DND-41 (cell line): ENCODE data around the gene COX15.

Experiments
- ATAC-seq: fragments of 200-7000 bp; cut with Tn5 transposase; 3 replicates; pipeline ENCODE4 v1.9.1; 2021; ENCODE audit warnings: low read depth; ENCODE audit not compliant: insufficient read depth
- DNase-seq: peaks from one replicate; pipeline ENCODE4 v3.0.0-alpha.2; 2020
- H2AFZ ChIP-seq: 2 replicates; pipeline ENCODE4 v1.6.0; 2012; ENCODE audit warnings: low read depth, low read length
- H3K27ac ChIP-seq: 2 replicates; pipeline ENCODE4 v1.5.1; 2012; ENCODE audit warnings: low read length, inconsistent platforms
- H3K27me3 ChIP-seq: fragments of 200-600 bp; sonication (generic); 2 replicates; pipeline ENCODE4 v1.6.0; 2012; ENCODE audit warnings: low read length, mild to moderate bottlenecking, inconsistent platforms; ENCODE audit not compliant: insufficient read depth, poor library complexity
- H3K36me3 ChIP-seq: 2 replicates; pipeline ENCODE4 v1.5.1; 2012; ENCODE audit warnings: low read length, inconsistent platforms; ENCODE audit not compliant: insufficient read depth
- H3K4me1 ChIP-seq: 2 replicates; pipeline ENCODE4 v1.5.1; 2012; ENCODE audit warnings: mild to moderate bottlenecking, low read length; ENCODE audit not compliant: insufficient read depth
- H3K4me2 ChIP-seq: 2 replicates; pipeline ENCODE4 v1.6.0; 2012; ENCODE audit warnings: mild to moderate bottlenecking, moderate library complexity, low read length, inconsistent platforms; ENCODE audit not compliant: insufficient read depth
- H3K4me3 ChIP-seq, 2 experiments: fragments of 200-600 bp in 1 of 2; shearing (Covaris generic) in 1 of 2; 2 replicates each; pipeline ENCODE4 v1.5.1; 2012 to 2016; ENCODE audit warnings: inconsistent platforms in 2 of 2, low read length in 2 of 2, mild to moderate bottlenecking in 2 of 2, low read depth in 1 of 2, moderate library complexity in 1 of 2
- H3K79me2 ChIP-seq: 2 replicates; pipeline ENCODE4 v1.6.0; 2012; ENCODE audit warnings: low read length, inconsistent platforms; ENCODE audit not compliant: insufficient read depth
- H3K9ac ChIP-seq: 2 replicates; pipeline ENCODE4 v1.6.0; 2012; ENCODE audit warnings: low read depth, mild to moderate bottlenecking, inconsistent platforms, low read length, moderate library complexity
- H3K9me3 ChIP-seq: 2 replicates; pipeline ENCODE4 v1.5.1; 2012; ENCODE audit warnings: low read length, moderate library complexity, mild to moderate bottlenecking, inconsistent platforms; ENCODE audit not compliant: insufficient read depth, severe bottlenecking
- H4K20me1 ChIP-seq: 2 replicates; pipeline ENCODE4 v1.6.0; 2012; ENCODE audit warnings: low read length; ENCODE audit not compliant: insufficient read depth
- CTCF ChIP-seq: IDR thresholded peaks from 2 replicates; pipeline ENCODE4 v1.5.1; 2012; ENCODE audit warnings: borderline replicate concordance, low read length, moderate library complexity, mild to moderate bottlenecking; ENCODE audit not compliant: poor library complexity, severe bottlenecking; ENCODE audit errors: extremely low read depth
- EZH2 ChIP-seq: IDR thresholded peaks from 3 replicates; pipeline ENCODE4 v1.6.1; 2012; ENCODE audit warnings: borderline replicate concordance, low read depth, mild to moderate bottlenecking, moderate library complexity, low read length, inconsistent platforms; ENCODE audit not compliant: severe bottlenecking

The COX15 gene

GRCh38 chr10:99682752-99683151, 49.2 kb downstream of the COX15 start:
- Histone ChIP-seq H3K36me3 (no peaks in the 10 kb centered on the region), H4K20me1 (no peaks in the 10 kb centered on the region), H2AFZ (no peak overlapping the region), H3K9ac (no peak overlapping the region), H3K27ac (no peak overlapping the region), H3K4me2 (no peak overlapping the region), H3K4me1 (no peaks in the 10 kb centered on the region), H3K79me2 (no peaks in the 10 kb centered on the region), H3K9me3 (no peaks in the 10 kb centered on the region), H3K4me3 (no peak overlapping the region), H3K27me3 (peaks cover 3% of the 10 kb centered on the region)
- TF ChIP-seq EZH2 (no peak), CTCF (no peak)
- ATAC-seq (no peak), DNase-seq (no peak)
